WTC11 (cell line): ENCODE results near the gene HLA-C. TPM values are rescaled to one million over a fixed set of nuclear protein-coding genes. Genes with fewer than 3 reads are reported as not detected.
"Not testable (repeated sequence)": the region's sequence is repeated elsewhere in the genome, so short reads cannot be mapped to it uniquely, and the experiment has no call there.

Experiments used
- ATAC-seq: fragments of 200-7000 bp; cut with Tn5 transposase; 2 replicates; pipeline ENCODE4 v1.10.0; 2021; ENCODE audit warnings: mild to moderate bottlenecking, moderate library complexity
- CTCF ChIA-PET: fragments of 300-600 bp; sonication (Branson Sonifier 250); formaldehyde crosslinking; loops from one replicate; lab custom pipeline; 2021; ENCODE audit warnings: antibody characterized with exemption; lab: Charles Lee
- POLR2A ChIA-PET: fragments of 350-600 bp; sonication (Branson Sonifier 250); formaldehyde crosslinking; loops from one replicate; lab custom pipeline; 2021; ENCODE audit warnings: antibody characterized with exemption; lab: Charles Lee
- DNase-seq: peaks from one replicate; pipeline ENCODE4 v3.0.0; 2021; ENCODE audit warnings: low spot score
- H3K27ac Mint-ChIP-seq: 2 replicates; pipeline ENCODE4 v1.8.0; 2021; ENCODE audit warnings: mixed read lengths
- H3K27me3 Mint-ChIP-seq: 2 replicates; pipeline ENCODE4 v1.8.0; 2021; ENCODE audit warnings: low read depth, mild to moderate bottlenecking, moderate library complexity, mixed read lengths
- H3K36me3 Mint-ChIP-seq: 2 replicates; pipeline ENCODE4 v1.8.0; 2021; ENCODE audit warnings: mixed read lengths
- H3K4me1 Mint-ChIP-seq: 2 replicates; pipeline ENCODE4 v1.8.0; 2022; ENCODE audit warnings: mixed read lengths
- H3K4me3 Mint-ChIP-seq: 2 replicates; pipeline ENCODE4 v1.8.0; 2021; ENCODE audit warnings: mild to moderate bottlenecking, moderate library complexity, mixed read lengths
- H3K9me3 Mint-ChIP-seq: 2 replicates; pipeline ENCODE4 v1.8.0; 2021; ENCODE audit warnings: mixed read lengths
- CREB1 ChIP-seq: sonication (generic); formaldehyde crosslinking; IDR thresholded peaks from 2 replicates; pipeline ENCODE4 v1.8.0; 2023; ENCODE audit warnings: mild to moderate bottlenecking, missing genetic modification reagents
- ESRRA ChIP-seq: sonication (generic); formaldehyde crosslinking; IDR thresholded peaks from 2 replicates; pipeline ENCODE4 v1.8.1; 2022; ENCODE audit warnings: mild to moderate bottlenecking, missing genetic modification reagents, borderline replicate concordance
- FOXK1 ChIP-seq: sonication (generic); formaldehyde crosslinking; IDR thresholded peaks from 2 replicates; pipeline ENCODE4 v1.8.0; 2022; ENCODE audit warnings: mild to moderate bottlenecking, moderate library complexity, missing genetic modification reagents
- GABPB1 ChIP-seq: sonication (generic); formaldehyde crosslinking; IDR thresholded peaks from 2 replicates; pipeline ENCODE4 v1.8.1; 2023; ENCODE audit warnings: mild to moderate bottlenecking, missing genetic modification reagents
- NFE2L1 ChIP-seq: sonication (generic); formaldehyde crosslinking; IDR thresholded peaks from 2 replicates; pipeline ENCODE4 v1.8.1; 2023; ENCODE audit warnings: missing genetic modification reagents
- SMAD3 ChIP-seq: sonication (generic); formaldehyde crosslinking; IDR thresholded peaks from 2 replicates; pipeline ENCODE4 v1.8.0; 2022; ENCODE audit warnings: missing genetic modification reagents, mild to moderate bottlenecking, borderline replicate concordance
- ZBTB21 ChIP-seq: sonication (generic); formaldehyde crosslinking; IDR thresholded peaks from 2 replicates; pipeline ENCODE4 v1.8.1; 2023; ENCODE audit warnings: mild to moderate bottlenecking, missing genetic modification reagents, borderline replicate concordance
- ZNF317 ChIP-seq: sonication (generic); formaldehyde crosslinking; IDR thresholded peaks from 2 replicates; pipeline ENCODE4 v1.8.1; 2023; ENCODE audit warnings: low read depth, mild to moderate bottlenecking, moderate library complexity, missing genetic modification reagents, borderline replicate concordance
- total RNA-seq: library from RNA; stranded (reverse); gene quantifications from 3 replicates; pipeline ENCODE4 v1.2.3, GENCODE V29; 2021
- TF ChIP-seq, protein P1 (sequence below): fragments of 250-450 bp; sonication (Bioruptor Pico); IDR thresholded peaks from 2 replicates; pipeline ENCODE4 v2.1.2; 2022; ENCODE audit warnings: mild to moderate bottlenecking, moderate library complexity
- TF ChIP-seq, protein P2 (sequence below): sonication (generic); formaldehyde crosslinking; IDR thresholded peaks from 2 replicates; pipeline ENCODE4 v1.8.0; 2022; ENCODE audit warnings: mild to moderate bottlenecking, missing genetic modification reagents
- TF ChIP-seq, protein P3 (sequence below): fragments of 250-450 bp; sonication (Bioruptor Pico); conservative IDR thresholded peaks from 2 replicates; pipeline ENCODE4 v1.9.0; 2021; ENCODE audit warnings: mild to moderate bottlenecking
- TF ChIP-seq, protein P4 (sequence below): sonication (generic); formaldehyde crosslinking; IDR thresholded peaks from 2 replicates; pipeline ENCODE4 v1.8.1; 2022; ENCODE audit warnings: missing genetic modification reagents, borderline replicate concordance
- TF ChIP-seq, protein P5 (sequence below): fragments of 250-450 bp; sonication (Bioruptor Pico); IDR thresholded peaks from 2 replicates; pipeline ENCODE4 v1.9.0; 2021; ENCODE audit warnings: mild to moderate bottlenecking
- TF ChIP-seq, protein P6 (sequence below): sonication (generic); formaldehyde crosslinking; IDR thresholded peaks from 2 replicates; pipeline ENCODE4 v1.8.1; 2023; ENCODE audit warnings: mild to moderate bottlenecking, missing genetic modification reagents

The HLA-C gene
- total RNA-seq, 1 experiment from 2014 or later = 82.9 TPM

DNA sequence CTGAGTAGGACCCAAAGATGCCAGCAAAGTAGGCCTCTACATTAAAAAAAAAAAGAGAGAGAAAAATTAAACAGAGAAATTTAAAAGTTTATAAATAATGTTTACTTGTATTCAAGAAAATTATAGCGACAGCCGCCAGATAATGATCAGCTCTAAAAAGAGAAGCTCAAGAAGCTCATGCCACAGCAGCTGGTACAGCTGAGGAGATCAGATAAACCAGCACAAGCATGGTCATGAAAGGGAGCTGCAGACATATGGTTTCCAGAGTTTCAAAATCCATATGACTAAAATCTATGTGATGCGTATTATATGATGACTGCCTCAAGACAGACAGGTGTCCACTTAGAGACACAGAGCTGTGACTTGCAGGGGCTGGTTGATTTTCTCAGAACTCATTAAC, 13.6 kb upstream of the HLA-C start (continued):
- TF ChIP-seq SMAD3 (CRISPR knock-in tag) = no peak
- no peak for TF ChIP-seq FOXK1 (CRISPR knock-in tag)
- no peak for TF ChIP-seq ESRRA (CRISPR knock-in tag)
- TF ChIP-seq CREB1 (CRISPR knock-in tag) = no peak
- TF ChIP-seq, protein P1, sequence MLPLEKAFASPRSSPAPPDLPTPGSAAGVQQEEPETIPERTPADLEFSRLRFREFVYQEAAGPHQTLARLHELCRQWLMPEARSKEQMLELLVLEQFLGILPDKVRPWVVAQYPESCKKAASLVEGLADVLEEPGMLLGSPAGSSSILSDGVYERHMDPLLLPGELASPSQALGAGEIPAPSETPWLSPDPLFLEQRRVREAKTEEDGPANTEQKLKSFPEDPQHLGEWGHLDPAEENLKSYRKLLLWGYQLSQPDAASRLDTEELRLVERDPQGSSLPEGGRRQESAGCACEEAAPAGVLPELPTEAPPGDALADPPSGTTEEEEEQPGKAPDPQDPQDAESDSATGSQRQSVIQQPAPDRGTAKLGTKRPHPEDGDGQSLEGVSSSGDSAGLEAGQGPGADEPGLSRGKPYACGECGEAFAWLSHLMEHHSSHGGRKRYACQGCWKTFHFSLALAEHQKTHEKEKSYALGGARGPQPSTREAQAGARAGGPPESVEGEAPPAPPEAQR (CRISPR knock-in tag) = no peak
- TF ChIP-seq NFE2L1 (CRISPR knock-in tag) = no peak
- TF ChIP-seq, protein P2, sequence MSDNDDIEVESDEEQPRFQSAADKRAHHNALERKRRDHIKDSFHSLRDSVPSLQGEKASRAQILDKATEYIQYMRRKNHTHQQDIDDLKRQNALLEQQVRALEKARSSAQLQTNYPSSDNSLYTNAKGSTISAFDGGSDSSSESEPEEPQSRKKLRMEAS = no peak
- TF ChIP-seq, protein P3, sequence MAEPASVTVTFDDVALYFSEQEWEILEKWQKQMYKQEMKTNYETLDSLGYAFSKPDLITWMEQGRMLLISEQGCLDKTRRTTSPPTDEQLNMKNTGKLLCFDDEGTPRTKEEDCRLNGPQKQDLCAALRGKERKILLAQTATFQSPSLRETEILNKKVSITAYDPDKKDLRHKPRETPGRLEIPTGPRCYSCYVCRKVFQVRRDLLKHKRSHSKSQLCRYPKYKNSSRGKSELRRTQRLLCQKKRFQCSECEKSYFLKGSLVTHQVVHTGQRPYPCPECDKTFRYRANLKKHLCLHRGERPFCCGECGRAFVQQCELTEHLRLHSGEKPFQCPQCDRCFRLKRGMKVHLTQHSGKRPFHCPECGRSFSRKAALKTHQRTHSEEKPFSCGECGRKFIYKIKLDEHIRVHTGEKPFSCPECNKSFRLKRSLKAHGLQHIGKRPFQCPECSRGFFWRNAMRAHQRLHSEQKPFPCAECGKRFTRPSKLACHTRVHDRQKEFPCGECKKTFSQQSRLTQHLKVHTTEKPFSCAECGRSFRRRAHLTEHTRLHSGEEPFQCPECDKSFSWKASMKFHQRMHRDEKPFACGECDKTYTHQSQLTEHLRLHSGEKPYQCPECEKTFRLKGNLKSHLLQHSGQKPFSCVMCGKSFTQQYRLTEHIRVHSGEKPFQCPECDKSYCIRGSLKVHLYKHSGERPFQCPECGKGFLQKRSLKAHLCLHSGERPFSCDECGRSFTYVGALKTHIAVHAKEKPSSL (CRISPR knock-in tag) = no peak
- TF ChIP-seq, protein P4, sequence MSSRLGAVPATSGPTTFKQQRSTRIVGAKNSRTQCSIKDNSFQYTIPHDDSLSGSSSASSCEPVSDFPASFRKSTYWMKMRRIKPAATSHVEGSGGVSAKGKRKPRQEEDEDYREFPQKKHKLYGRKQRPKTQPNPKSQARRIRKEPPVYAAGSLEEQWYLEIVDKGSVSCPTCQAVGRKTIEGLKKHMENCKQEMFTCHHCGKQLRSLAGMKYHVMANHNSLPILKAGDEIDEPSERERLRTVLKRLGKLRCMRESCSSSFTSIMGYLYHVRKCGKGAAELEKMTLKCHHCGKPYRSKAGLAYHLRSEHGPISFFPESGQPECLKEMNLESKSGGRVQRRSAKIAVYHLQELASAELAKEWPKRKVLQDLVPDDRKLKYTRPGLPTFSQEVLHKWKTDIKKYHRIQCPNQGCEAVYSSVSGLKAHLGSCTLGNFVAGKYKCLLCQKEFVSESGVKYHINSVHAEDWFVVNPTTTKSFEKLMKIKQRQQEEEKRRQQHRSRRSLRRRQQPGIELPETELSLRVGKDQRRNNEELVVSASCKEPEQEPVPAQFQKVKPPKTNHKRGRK (CRISPR knock-in tag) = no peak
- no peak for TF ChIP-seq ZNF317

DNA sequence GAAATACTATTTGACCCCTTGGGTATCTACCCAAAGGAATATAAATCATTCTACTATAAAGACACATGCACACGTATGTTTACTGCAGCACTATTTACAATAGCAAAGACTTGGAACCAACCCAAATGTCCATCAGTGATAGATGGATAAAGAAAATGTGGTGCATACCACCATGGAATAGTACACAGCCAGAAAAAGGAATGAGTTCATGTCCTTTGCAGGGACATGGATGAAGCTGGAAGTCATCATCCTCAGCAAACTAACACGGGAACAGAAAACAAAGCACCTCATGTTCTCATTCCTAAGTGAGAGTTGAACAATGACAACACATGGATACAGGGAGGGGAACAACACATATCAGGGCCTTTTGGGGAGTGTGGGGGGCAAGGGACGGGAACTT, 7.8 kb upstream of the HLA-C start:
- Mint-ChIP-seq H3K9me3 (peaks cover 15% of the 10 kb centered on the region), H3K27me3 (peaks cover 43% of the 10 kb centered on the region)
- H3K4me1 Mint-ChIP-seq, POLR2A ChIA-PET, H3K27ac Mint-ChIP-seq, ATAC-seq, H3K4me3 Mint-ChIP-seq, CTCF ChIA-PET, DNase-seq, H3K36me3 Mint-ChIP-seq: not testable (repeated sequence)

DNA sequence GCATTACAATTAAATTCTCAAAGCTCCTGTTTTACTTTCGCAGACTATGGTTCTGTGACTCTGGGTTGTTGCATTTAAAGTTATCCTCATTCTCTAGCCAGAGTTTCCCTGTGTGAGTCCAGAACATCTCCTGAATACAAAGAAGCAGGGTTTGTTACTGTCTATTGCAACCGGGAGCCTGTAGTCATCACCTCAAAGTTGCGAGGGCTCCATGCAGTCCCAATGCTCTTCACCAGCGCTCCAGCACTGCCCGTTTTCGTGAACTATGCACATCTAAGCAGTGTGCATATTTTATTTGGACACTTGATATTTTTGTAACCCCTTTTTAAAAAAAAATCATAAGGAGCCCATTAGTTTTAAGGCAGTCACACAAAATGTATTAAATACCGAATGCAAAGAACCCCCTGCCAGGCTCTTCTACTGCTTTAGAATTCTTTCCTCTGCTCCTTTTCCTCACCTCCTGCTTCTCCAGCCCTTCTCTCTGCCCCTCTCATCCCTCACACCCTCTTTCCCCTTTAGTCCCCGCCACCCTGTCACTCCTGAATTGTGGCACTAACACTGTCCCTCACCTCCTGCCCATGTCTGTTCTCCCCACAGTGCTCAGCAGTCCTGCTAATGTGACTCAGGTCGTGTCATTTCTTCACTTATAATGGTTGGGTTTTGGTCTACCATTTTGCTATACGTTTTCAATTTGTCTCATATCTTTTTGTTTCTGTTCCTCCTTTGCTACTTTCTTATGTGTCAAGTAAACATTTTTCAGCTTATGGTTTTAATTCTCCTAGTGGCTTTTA, 1.1 kb upstream of the HLA-C start:
- CTCF ChIA-PET = interaction anchor here (1.0 kb wide), 2 partner anchors 76 to 94 kb away, joined by 4 to 8 read pairs; no protein-coding TSS in a partner anchor
- no peak overlapping the region for H3K27ac Mint-ChIP-seq
- no peak for ATAC-seq
- TF ChIP-seq ZNF317 (no peak), GABPB1 (CRISPR knock-in tag) (no peak), ZBTB21 (CRISPR knock-in tag) (no peak), NFE2L1 (CRISPR knock-in tag) (no peak)
- TF ChIP-seq, protein P5, sequence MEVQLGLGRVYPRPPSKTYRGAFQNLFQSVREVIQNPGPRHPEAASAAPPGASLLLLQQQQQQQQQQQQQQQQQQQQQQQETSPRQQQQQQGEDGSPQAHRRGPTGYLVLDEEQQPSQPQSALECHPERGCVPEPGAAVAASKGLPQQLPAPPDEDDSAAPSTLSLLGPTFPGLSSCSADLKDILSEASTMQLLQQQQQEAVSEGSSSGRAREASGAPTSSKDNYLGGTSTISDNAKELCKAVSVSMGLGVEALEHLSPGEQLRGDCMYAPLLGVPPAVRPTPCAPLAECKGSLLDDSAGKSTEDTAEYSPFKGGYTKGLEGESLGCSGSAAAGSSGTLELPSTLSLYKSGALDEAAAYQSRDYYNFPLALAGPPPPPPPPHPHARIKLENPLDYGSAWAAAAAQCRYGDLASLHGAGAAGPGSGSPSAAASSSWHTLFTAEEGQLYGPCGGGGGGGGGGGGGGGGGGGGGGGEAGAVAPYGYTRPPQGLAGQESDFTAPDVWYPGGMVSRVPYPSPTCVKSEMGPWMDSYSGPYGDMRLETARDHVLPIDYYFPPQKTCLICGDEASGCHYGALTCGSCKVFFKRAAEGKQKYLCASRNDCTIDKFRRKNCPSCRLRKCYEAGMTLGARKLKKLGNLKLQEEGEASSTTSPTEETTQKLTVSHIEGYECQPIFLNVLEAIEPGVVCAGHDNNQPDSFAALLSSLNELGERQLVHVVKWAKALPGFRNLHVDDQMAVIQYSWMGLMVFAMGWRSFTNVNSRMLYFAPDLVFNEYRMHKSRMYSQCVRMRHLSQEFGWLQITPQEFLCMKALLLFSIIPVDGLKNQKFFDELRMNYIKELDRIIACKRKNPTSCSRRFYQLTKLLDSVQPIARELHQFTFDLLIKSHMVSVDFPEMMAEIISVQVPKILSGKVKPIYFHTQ = no peak
- TF ChIP-seq, protein P3 (CRISPR knock-in tag) = no peak
- TF ChIP-seq, protein P6, sequence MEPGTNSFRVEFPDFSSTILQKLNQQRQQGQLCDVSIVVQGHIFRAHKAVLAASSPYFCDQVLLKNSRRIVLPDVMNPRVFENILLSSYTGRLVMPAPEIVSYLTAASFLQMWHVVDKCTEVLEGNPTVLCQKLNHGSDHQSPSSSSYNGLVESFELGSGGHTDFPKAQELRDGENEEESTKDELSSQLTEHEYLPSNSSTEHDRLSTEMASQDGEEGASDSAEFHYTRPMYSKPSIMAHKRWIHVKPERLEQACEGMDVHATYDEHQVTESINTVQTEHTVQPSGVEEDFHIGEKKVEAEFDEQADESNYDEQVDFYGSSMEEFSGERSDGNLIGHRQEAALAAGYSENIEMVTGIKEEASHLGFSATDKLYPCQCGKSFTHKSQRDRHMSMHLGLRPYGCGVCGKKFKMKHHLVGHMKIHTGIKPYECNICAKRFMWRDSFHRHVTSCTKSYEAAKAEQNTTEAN = no peak
- TF ChIP-seq, all 79 proteins: peak for 0
- Mint-ChIP-seq H3K9me3 (no peaks in the 10 kb centered on the region), H3K27me3 (peaks cover 60% of the 10 kb centered on the region), H3K4me1 (peaks cover 18% of the 10 kb centered on the region), H3K36me3 (peaks cover 24% of the 10 kb centered on the region), H3K4me3 (peak overlapping the region; percentile 88)
- POLR2A ChIA-PET = interaction anchor here (0.8 to 1.2 kb wide), 2 partner anchors 20 to 541 kb away, joined by 3 read pairs; no protein-coding TSS in a partner anchor
- no peak for DNase-seq
